WTC11 (cell line): ENCODE data around the gene ITGA1. TPM values are rescaled to one million over a fixed set of nuclear protein-coding genes. Genes with fewer than 3 reads are reported as not detected.

Experiments used
- ATAC-seq: fragments of 200-7000 bp; cut with Tn5 transposase; 2 replicates; pipeline ENCODE4 v1.10.0; 2021; ENCODE audit warnings: mild to moderate bottlenecking, moderate library complexity
- CTCF ChIA-PET: fragments of 300-600 bp; sonication (Branson Sonifier 250); formaldehyde crosslinking; loops from one replicate; lab custom pipeline; 2021; ENCODE audit warnings: antibody characterized with exemption; lab: Charles Lee
- POLR2A ChIA-PET: fragments of 350-600 bp; sonication (Branson Sonifier 250); formaldehyde crosslinking; loops from one replicate; lab custom pipeline; 2021; ENCODE audit warnings: antibody characterized with exemption; lab: Charles Lee
- DNase-seq: peaks from one replicate; pipeline ENCODE4 v3.0.0; 2021; ENCODE audit warnings: low spot score
- H3K27ac Mint-ChIP-seq: 2 replicates; pipeline ENCODE4 v1.8.0; 2021; ENCODE audit warnings: mixed read lengths
- H3K27me3 Mint-ChIP-seq: 2 replicates; pipeline ENCODE4 v1.8.0; 2021; ENCODE audit warnings: low read depth, mild to moderate bottlenecking, moderate library complexity, mixed read lengths
- H3K36me3 Mint-ChIP-seq: 2 replicates; pipeline ENCODE4 v1.8.0; 2021; ENCODE audit warnings: mixed read lengths
- H3K4me1 Mint-ChIP-seq: 2 replicates; pipeline ENCODE4 v1.8.0; 2022; ENCODE audit warnings: mixed read lengths
- H3K4me3 Mint-ChIP-seq: 2 replicates; pipeline ENCODE4 v1.8.0; 2021; ENCODE audit warnings: mild to moderate bottlenecking, moderate library complexity, mixed read lengths
- H3K9me3 Mint-ChIP-seq: 2 replicates; pipeline ENCODE4 v1.8.0; 2021; ENCODE audit warnings: mixed read lengths
- AFF4 ChIP-seq: sonication (generic); formaldehyde crosslinking; IDR thresholded peaks from 2 replicates; pipeline ENCODE4 v1.8.1; 2023; ENCODE audit warnings: mild to moderate bottlenecking, missing genetic modification reagents, borderline replicate concordance
- AR ChIP-seq: fragments of 250-450 bp; sonication (Bioruptor Pico); IDR thresholded peaks from 2 replicates; pipeline ENCODE4 v1.9.0; 2021; ENCODE audit warnings: mild to moderate bottlenecking
- CDX4 ChIP-seq: fragments of 250-450 bp; sonication (Bioruptor Pico); IDR thresholded peaks from 2 replicates; pipeline ENCODE4 v1.9.0; 2021; ENCODE audit warnings: moderate library complexity, mild to moderate bottlenecking, inconsistent platforms, borderline replicate concordance
- CREM ChIP-seq: sonication (generic); formaldehyde crosslinking; IDR thresholded peaks from 2 replicates; pipeline ENCODE4 v1.8.1; 2022; ENCODE audit warnings: mild to moderate bottlenecking, missing genetic modification reagents, moderate library complexity
- E2F1 ChIP-seq: sonication (generic); formaldehyde crosslinking; IDR thresholded peaks from 2 replicates; pipeline ENCODE4 v1.8.0; 2022; ENCODE audit warnings: mild to moderate bottlenecking, missing genetic modification reagents
- ELF4 ChIP-seq: sonication (generic); formaldehyde crosslinking; IDR thresholded peaks from 2 replicates; pipeline ENCODE4 v1.8.1; 2022; ENCODE audit warnings: low read depth, mild to moderate bottlenecking, moderate library complexity, missing genetic modification reagents
- FOXJ3 ChIP-seq: sonication (generic); formaldehyde crosslinking; IDR thresholded peaks from 2 replicates; pipeline ENCODE4 v1.9.0; 2021; ENCODE audit warnings: missing genetic modification reagents, mild to moderate bottlenecking, borderline replicate concordance
- GABPB1 ChIP-seq: sonication (generic); formaldehyde crosslinking; IDR thresholded peaks from 2 replicates; pipeline ENCODE4 v1.8.1; 2023; ENCODE audit warnings: mild to moderate bottlenecking, missing genetic modification reagents
- HMGA2 ChIP-seq: fragments of 250-450 bp; sonication (Bioruptor Pico); IDR thresholded peaks from 2 replicates; pipeline ENCODE4 v1.4.0; 2021; ENCODE audit warnings: mild to moderate bottlenecking, moderate library complexity
- HMGXB4 ChIP-seq: sonication (generic); formaldehyde crosslinking; IDR thresholded peaks from 2 replicates; pipeline ENCODE4 v1.8.1; 2023; ENCODE audit warnings: mild to moderate bottlenecking, moderate library complexity, missing genetic modification reagents
- JUN ChIP-seq: sonication (generic); formaldehyde crosslinking; IDR thresholded peaks from 2 replicates; pipeline ENCODE4 v1.8.0; 2023; ENCODE audit warnings: mild to moderate bottlenecking, missing genetic modification reagents
- NFE2L1 ChIP-seq: sonication (generic); formaldehyde crosslinking; IDR thresholded peaks from 2 replicates; pipeline ENCODE4 v1.8.1; 2023; ENCODE audit warnings: missing genetic modification reagents
- NR2C2 ChIP-seq: sonication (generic); formaldehyde crosslinking; IDR thresholded peaks from 2 replicates; pipeline ENCODE4 v1.8.0; 2022; ENCODE audit warnings: mild to moderate bottlenecking, missing genetic modification reagents
- OVOL2 ChIP-seq: fragments of 250-450 bp; sonication (Bioruptor Pico); IDR thresholded peaks from 2 replicates; pipeline ENCODE4 v1.9.0; 2021; ENCODE audit warnings: mild to moderate bottlenecking, borderline replicate concordance
- SMAD3 ChIP-seq: sonication (generic); formaldehyde crosslinking; IDR thresholded peaks from 2 replicates; pipeline ENCODE4 v1.8.0; 2022; ENCODE audit warnings: missing genetic modification reagents, mild to moderate bottlenecking, borderline replicate concordance
- TEAD4 ChIP-seq: sonication (generic); formaldehyde crosslinking; IDR thresholded peaks from 2 replicates; pipeline ENCODE4 v1.8.0; 2022; ENCODE audit warnings: mild to moderate bottlenecking, missing genetic modification reagents
- USF2 ChIP-seq: sonication (generic); formaldehyde crosslinking; IDR thresholded peaks from 2 replicates; pipeline ENCODE4 v1.8.1; 2023; ENCODE audit warnings: mild to moderate bottlenecking, missing genetic modification reagents, moderate library complexity
- ZNF219 ChIP-seq: sonication (generic); formaldehyde crosslinking; IDR thresholded peaks from 2 replicates; pipeline ENCODE4 v1.8.0; 2023; ENCODE audit warnings: missing genetic modification reagents, mild to moderate bottlenecking, borderline replicate concordance
- ZNF317 ChIP-seq: sonication (generic); formaldehyde crosslinking; IDR thresholded peaks from 2 replicates; pipeline ENCODE4 v1.8.1; 2023; ENCODE audit warnings: low read depth, mild to moderate bottlenecking, moderate library complexity, missing genetic modification reagents, borderline replicate concordance
- ZNF396 ChIP-seq: fragments of 250-450 bp; sonication (Bioruptor Pico); IDR thresholded peaks from 2 replicates; pipeline ENCODE4 v1.8.0; 2021; ENCODE audit warnings: mild to moderate bottlenecking, moderate library complexity, borderline replicate concordance
- ZNF512 ChIP-seq: sonication (generic); formaldehyde crosslinking; IDR thresholded peaks from 2 replicates; pipeline ENCODE4 v1.8.1; 2022; ENCODE audit warnings: missing genetic modification reagents, borderline replicate concordance
- ZNF671 ChIP-seq: fragments of 250-450 bp; sonication (Bioruptor Pico); IDR thresholded peaks from 2 replicates; pipeline ENCODE4 v1.8.0; 2021; ENCODE audit warnings: mild to moderate bottlenecking
- total RNA-seq: library from RNA; stranded (reverse); gene quantifications from 3 replicates; pipeline ENCODE4 v1.2.3, GENCODE V29; 2021

The ITGA1 gene
- total RNA-seq, 1 experiment from 2014 or later, result 6.5 TPM

- TF ChIP-seq HMGXB4 (CRISPR knock-in tag), result no peak
- TF ChIP-seq ZNF512 (CRISPR knock-in tag), result no peak
- no peak for TF ChIP-seq ZNF219 (CRISPR knock-in tag)
- TF ChIP-seq FOXJ3 (CRISPR knock-in tag), result no peak
These were observed 20.0 kb downstream of the ITGA1 start (continued) for GRCh38 chr5:52807723-52808122.

- peaks cover 14% of the 10 kb centered on the region for H3K4me1 Mint-ChIP-seq
These were observed 20.7 kb downstream of the ITGA1 start for GRCh38 chr5:52808316-52808901.

More at GRCh38 chr5:52808316-52808901, 20.7 kb downstream of the ITGA1 start:
- DNase-seq, result no peak
- no peak overlapping the region for H3K27ac Mint-ChIP-seq
- TF ChIP-seq ZNF317, result no peak
- TF ChIP-seq SMAD3 (CRISPR knock-in tag), result no peak
- no peak for TF ChIP-seq CREM (CRISPR knock-in tag)
- no peak for TF ChIP-seq ELF4 (CRISPR knock-in tag)
- no peak for TF ChIP-seq ZNF396 (CRISPR knock-in tag)
- TF ChIP-seq NR2C2, result no peak
- no peak for TF ChIP-seq AR (CRISPR knock-in tag)
- no peak for TF ChIP-seq AFF4 (CRISPR knock-in tag)
- no peak for TF ChIP-seq ZNF671 (CRISPR knock-in tag)
- TF ChIP-seq NFE2L1 (CRISPR knock-in tag), result no peak
- TF ChIP-seq ZNF219 (CRISPR knock-in tag), result no peak
- no peak for TF ChIP-seq TEAD4 (CRISPR knock-in tag)
- no peak for TF ChIP-seq HMGA2 (CRISPR knock-in tag)
- no peak for TF ChIP-seq USF2 (CRISPR knock-in tag)
- TF ChIP-seq CDX4 (CRISPR knock-in tag), result no peak
- TF ChIP-seq GABPB1 (CRISPR knock-in tag), result no peak
- no peak for TF ChIP-seq E2F1
- TF ChIP-seq OVOL2 (CRISPR knock-in tag), result no peak
- TF ChIP-seq JUN, result no peak
- no peak overlapping the region for H3K4me3 Mint-ChIP-seq
- no peak for ATAC-seq
- no peaks in the 10 kb centered on the region for H3K36me3 Mint-ChIP-seq
- ChIA-PET CTCF (no interaction called here), POLR2A (interaction anchor here (0.6 kb wide), 1 partner anchor 1404 kb away, joined by 5 read pairs; no protein-coding TSS in a partner anchor)
- H3K27me3 Mint-ChIP-seq, result no peaks in the 10 kb centered on the region
- H3K9me3 Mint-ChIP-seq, result no peaks in the 10 kb centered on the region
